ENCODE data around the gene FBXO39.

- TF ChIP-seq CTCF (IDR thresholded peaks at IDR 0.05; ENCODE audit: insufficient read depth, low read length, poor library complexity, severe bottlenecking): no peak
- no peak for TF ChIP-seq EZH2phosphoT487 (conservative IDR thresholded peaks at IDR 0.05; ENCODE audit: low read length)
Observed at GRCh38 chr17:6830383-6830986, 54.5 kb downstream of the FBXO39 start.
